Choroid plexus epithelial cell (primary cell): Measurements from ENCODE around the gene MAGEB1.

Experiments used
- DNase-seq: peaks from one replicate; pipeline ENCODE4 v3.0.0-alpha.2; 2010; ENCODE audit warnings: low read depth
- H3K4me3 ChIP-seq: 2 replicates; pipeline ENCODE4 v1.5.1; 2011; ENCODE audit warnings: low read depth, mild to moderate bottlenecking, control low read depth, low read length, moderate library complexity
- CTCF ChIP-seq: conservative IDR thresholded peaks from 2 replicates; pipeline ENCODE4 v1.5.1; 2011; ENCODE audit warnings: low read depth, mild to moderate bottlenecking, control low read depth, inconsistent platforms, low read length, moderate library complexity

MAGEB1 gene

GRCh38 chrX:30296408-30297254, 49.7 kb downstream of the MAGEB1 start:
- no peak for TF ChIP-seq CTCF
- no peak overlapping the region for H3K4me3 ChIP-seq
- no peak for DNase-seq

- TF ChIP-seq CTCF: no peak
- no peak for DNase-seq
- H3K4me3 ChIP-seq: no peak overlapping the region
Observed at GRCh38 chrX:30301208-30301607, 54.3 kb downstream of the MAGEB1 start.
